CD4-positive, alpha-beta T cell treated with Interferon gamma for 1 hour (primary cell): ENCODE data around the gene GNB1L.
"Not testable (repeated sequence)": the region's sequence is repeated elsewhere in the genome, so short reads cannot be mapped to it uniquely, and the experiment has no call there.

ENCODE experiments used
- DNase-seq: peaks from one replicate; pipeline ENCODE4 v3.0.0-alpha.2; 2020

Gene GNB1L

GRCh38 chr22:19842393-19843106 lies 12.1 kb downstream of the GNB1L start:
- no peak for DNase-seq

GRCh38 chr22:19841641-19842392 lies 12.9 kb downstream of the GNB1L start:
- DNase-seq: no peak

GRCh38 chr22:19840955-19841640 lies 13.6 kb downstream of the GNB1L start:
- DNase-seq: no peak

GRCh38 chr22:19840059-19840458 lies 14.6 kb downstream of the GNB1L start:
- DNase-seq: no peak

- DNase-seq: no peak
Measured at GRCh38 chr22:19837915-19838314, 16.8 kb downstream of the GNB1L start.

GRCh38 chr22:19836512-19836911 lies 18.2 kb downstream of the GNB1L start:
- no peak for DNase-seq

- no peak for DNase-seq
Measured at GRCh38 chr22:19834599-19834998, 20.1 kb downstream of the GNB1L start.

GRCh38 chr22:19833327-19833726 lies 21.3 kb downstream of the GNB1L start:
- not testable (repeated sequence) for DNase-seq

- DNase-seq: no peak
Measured at GRCh38 chr22:19832476-19833108, 22.1 kb downstream of the GNB1L start.

GRCh38 chr22:19831979-19832378 lies 22.7 kb downstream of the GNB1L start:
- not testable (repeated sequence) for DNase-seq

GRCh38 chr22:19831016-19831415 lies 23.7 kb downstream of the GNB1L start:
- no peak for DNase-seq

- no peak for DNase-seq
Measured at GRCh38 chr22:19828035-19828401, 26.7 kb downstream of the GNB1L start.

GRCh38 chr22:19827341-19828034 lies 27.2 kb downstream of the GNB1L start:
- DNase-seq: no peak

- no peak for DNase-seq
Measured at GRCh38 chr22:19826619-19826950, 28.1 kb downstream of the GNB1L start.

GRCh38 chr22:19825904-19826618 lies 28.6 kb downstream of the GNB1L start:
- no peak for DNase-seq

GRCh38 chr22:19824926-19825339 lies 29.7 kb downstream of the GNB1L start:
- no peak for DNase-seq

- DNase-seq: no peak
Measured at GRCh38 chr22:19824212-19824925, 30.3 kb downstream of the GNB1L start.

- no peak for DNase-seq
Measured at GRCh38 chr22:19823902-19824211, 30.8 kb downstream of the GNB1L start.

- DNase-seq: no peak
Measured at GRCh38 chr22:19823191-19823901, 31.3 kb downstream of the GNB1L start.

- no peak for DNase-seq
Measured at GRCh38 chr22:19822301-19823117, 32.2 kb downstream of the GNB1L start.
